ENCODE data around the gene MITD1. TPM values are rescaled to one million over a fixed set of nuclear protein-coding genes. Genes with fewer than 3 reads are reported as not detected.

The MITD1 gene
- total RNA-seq (2021; ENCODE audit: unreplicated experiment) (36.0 TPM), Bru-seq, nascent RNA (percentile 87 among the genes with signal in this experiment), BruChase-seq, experiment 1, labeled RNA remaining after a 2-hour chase (percentile 93 among the genes with signal in this experiment), BruChase-seq, experiment 2, labeled RNA remaining after a 6-hour chase (percentile 85 among the genes with signal in this experiment)
- polyA plus RNA-seq (2012; ENCODE audit: insufficient read length) = 27.3 TPM
- long read RNA-seq, transcript MITD1-208 (2 exons, 714 nt) = minor isoform, 5 of 44 reads
- long read RNA-seq, transcript MITD1-201 (7 exons, 939 nt) = major isoform, 12 of 44 reads
- long read RNA-seq, partial matches to known transcripts = 19 of 44 reads
- long read RNA-seq, other reads (novel, unspliced or antisense) = 5 of 44 reads

DNA sequence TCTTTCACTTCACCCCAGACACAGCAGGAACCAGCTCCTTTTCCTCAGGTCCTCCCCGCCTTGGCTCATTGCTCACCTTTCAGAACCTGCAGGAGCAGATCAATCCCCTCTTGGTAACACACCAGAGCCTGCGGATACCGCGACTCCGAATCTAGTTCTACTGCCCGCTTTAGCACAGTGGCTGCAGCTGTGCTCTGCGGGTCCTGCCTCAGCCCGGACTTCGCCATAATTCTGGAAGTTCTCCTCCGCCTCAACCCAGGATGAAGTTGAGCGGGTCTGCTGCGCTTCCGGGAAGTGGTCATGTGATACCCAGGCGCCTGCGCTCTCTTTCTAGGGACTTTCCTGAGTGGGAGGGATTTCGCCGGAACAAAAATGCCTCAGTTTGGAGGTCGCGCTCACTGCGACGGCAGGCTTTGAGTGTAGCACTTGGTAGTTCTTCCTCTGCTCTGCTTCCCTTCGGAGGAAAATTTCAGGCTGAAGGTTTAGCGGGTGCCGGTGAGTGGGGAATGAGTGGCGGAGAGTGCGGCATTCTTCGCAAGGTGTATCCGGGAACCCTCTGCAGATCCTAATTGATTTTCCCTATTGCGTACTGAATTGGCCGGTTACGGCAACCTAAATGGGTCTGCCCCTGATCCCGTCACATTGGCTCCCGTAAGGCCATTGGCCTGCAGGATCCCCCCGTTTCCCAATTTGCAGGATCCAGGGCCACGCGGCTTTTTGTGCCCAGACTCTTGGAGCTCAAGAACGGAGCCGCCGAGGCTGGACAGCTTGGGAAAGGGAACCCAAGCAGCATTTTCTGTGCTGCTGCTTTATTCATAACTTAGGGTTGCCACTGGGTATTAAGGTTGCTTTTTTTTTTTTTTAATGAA lies at the start of gene MITD1, which contains the start of gene MRPL30:
Gene MITD1, minus strand, starts transcription at position 304 of the 869 bp plus-strand sequence. Its CDS starts 77 bp downstream, at position 227.
Gene MRPL30, plus strand, starts transcription at position 430 of the 869 bp plus-strand sequence. CDS start 5,020 bp downstream, outside the sequence.
- TSS peak; percentile 86 for BruUV-seq (replicated peaks)
- H3K4me1 ChIP-seq (ENCODE audit: control insufficient read depth, insufficient read depth, low read length) = peaks cover 12% of the 10 kb centered on the region
- no peaks in the 10 kb centered on the region for H3K9me3 ChIP-seq (ENCODE audit: control insufficient read depth, insufficient read depth, low read depth, low read length)
- ChIA-PET CTCF (interaction anchor here (0.7 kb wide), 1 partner anchor 41 kb away, joined by 7 read pairs; no protein-coding TSS in a partner anchor), POLR2A (interaction anchor here (0.7 to 1.0 kb wide), 3 partner anchors 95 to 266 kb away, joined by 4 to 10 read pairs (median 10); partner anchors contain the start of gene EIF5B)
- peak within 1 kb of the TSS; percentile 88 for H3K27ac ChIP-seq (ENCODE audit: low read length)
- H3K36me3 ChIP-seq (ENCODE audit: control insufficient read depth, insufficient read depth, low read length) = peaks cover 4% of the 10 kb centered on the region; the same call in 1 of the 2 replicates
- ATAC-seq (peak; percentile 98), DNase-seq (ENCODE audit: low read depth, low spot score) (peak; percentile 94)
- H3K27me3 ChIP-seq (ENCODE audit: control insufficient read depth, insufficient read depth, low read length) = no peaks in the 10 kb centered on the region
- H3K4me3 ChIP-seq (ENCODE audit: low read depth in 2 of 2, low read length in 2 of 2) = peak within 1 kb of the TSS; percentile 68 to 99
- intact Hi-C loops (cut with micrococcal nuclease; ENCODE audit: unreplicated experiment) (loop anchor here (5.0 kb wide), 1 partner anchor 156 kb away; the partner anchor contains the start of genes EIF5B and TXNDC9), in situ Hi-C loops (cut with HindIII; ENCODE audit: low pct_unique_long_range_greater_than_20kb, low sequenced_read_pairs) (no loop called here)
- TF ChIP-seq SIN3A (IDR thresholded peaks at IDR 0.05; ENCODE audit: borderline replicate concordance, insufficient read depth, low read depth, low read length) (peak; percentile 93), POLR2AphosphoS5 (IDR thresholded peaks at IDR 0.05; ENCODE audit: low read depth, low read length) (peak; percentile 90), TCF7L2 (IDR thresholded peaks at IDR 0.05; ENCODE audit: low read depth, low read length) (peak; percentile 57; the same call in 1 of the 2 replicates)
- TF ChIP-seq, protein P1, sequence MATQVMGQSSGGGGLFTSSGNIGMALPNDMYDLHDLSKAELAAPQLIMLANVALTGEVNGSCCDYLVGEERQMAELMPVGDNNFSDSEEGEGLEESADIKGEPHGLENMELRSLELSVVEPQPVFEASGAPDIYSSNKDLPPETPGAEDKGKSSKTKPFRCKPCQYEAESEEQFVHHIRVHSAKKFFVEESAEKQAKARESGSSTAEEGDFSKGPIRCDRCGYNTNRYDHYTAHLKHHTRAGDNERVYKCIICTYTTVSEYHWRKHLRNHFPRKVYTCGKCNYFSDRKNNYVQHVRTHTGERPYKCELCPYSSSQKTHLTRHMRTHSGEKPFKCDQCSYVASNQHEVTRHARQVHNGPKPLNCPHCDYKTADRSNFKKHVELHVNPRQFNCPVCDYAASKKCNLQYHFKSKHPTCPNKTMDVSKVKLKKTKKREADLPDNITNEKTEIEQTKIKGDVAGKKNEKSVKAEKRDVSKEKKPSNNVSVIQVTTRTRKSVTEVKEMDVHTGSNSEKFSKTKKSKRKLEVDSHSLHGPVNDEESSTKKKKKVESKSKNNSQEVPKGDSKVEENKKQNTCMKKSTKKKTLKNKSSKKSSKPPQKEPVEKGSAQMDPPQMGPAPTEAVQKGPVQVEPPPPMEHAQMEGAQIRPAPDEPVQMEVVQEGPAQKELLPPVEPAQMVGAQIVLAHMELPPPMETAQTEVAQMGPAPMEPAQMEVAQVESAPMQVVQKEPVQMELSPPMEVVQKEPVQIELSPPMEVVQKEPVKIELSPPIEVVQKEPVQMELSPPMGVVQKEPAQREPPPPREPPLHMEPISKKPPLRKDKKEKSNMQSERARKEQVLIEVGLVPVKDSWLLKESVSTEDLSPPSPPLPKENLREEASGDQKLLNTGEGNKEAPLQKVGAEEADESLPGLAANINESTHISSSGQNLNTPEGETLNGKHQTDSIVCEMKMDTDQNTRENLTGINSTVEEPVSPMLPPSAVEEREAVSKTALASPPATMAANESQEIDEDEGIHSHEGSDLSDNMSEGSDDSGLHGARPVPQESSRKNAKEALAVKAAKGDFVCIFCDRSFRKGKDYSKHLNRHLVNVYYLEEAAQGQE (IDR thresholded peaks at IDR 0.05; ENCODE audit: insufficient read depth in 1 of 2, low read depth in 2 of 2, low read length in 1 of 2) = no peak
- TF ChIP-seq, protein P2, sequence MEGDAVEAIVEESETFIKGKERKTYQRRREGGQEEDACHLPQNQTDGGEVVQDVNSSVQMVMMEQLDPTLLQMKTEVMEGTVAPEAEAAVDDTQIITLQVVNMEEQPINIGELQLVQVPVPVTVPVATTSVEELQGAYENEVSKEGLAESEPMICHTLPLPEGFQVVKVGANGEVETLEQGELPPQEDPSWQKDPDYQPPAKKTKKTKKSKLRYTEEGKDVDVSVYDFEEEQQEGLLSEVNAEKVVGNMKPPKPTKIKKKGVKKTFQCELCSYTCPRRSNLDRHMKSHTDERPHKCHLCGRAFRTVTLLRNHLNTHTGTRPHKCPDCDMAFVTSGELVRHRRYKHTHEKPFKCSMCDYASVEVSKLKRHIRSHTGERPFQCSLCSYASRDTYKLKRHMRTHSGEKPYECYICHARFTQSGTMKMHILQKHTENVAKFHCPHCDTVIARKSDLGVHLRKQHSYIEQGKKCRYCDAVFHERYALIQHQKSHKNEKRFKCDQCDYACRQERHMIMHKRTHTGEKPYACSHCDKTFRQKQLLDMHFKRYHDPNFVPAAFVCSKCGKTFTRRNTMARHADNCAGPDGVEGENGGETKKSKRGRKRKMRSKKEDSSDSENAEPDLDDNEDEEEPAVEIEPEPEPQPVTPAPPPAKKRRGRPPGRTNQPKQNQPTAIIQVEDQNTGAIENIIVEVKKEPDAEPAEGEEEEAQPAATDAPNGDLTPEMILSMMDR (IDR thresholded peaks at IDR 0.05) = no peak

DNA sequence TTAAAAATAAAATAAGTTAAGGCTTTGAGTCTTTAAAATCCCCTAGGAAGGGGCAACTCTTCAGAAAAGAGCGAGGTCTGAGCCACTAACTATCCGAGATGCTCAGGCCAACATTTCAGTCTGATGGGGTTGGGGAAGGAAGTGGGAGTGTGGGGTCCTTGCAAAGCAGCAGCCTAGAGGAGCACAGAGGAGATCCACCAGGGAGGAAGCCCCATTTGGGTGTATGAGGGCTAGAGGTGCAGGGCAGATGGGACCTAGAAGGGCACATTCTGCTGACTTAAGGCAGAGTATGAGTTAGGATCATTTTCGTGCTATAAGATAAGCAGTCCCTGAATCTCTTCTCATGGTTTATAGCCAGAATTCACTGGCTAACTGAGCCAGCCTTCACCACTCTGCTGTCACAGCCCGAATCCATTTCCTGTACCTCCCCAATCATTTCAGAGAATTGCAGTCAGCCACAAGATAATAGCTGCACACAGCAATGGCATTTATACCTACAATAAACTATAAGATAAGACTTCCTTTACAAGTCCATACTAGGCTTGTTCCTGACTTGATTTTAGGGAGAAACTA lies 37.2 kb upstream of the MITD1 start:
- ATAC-seq (no peak), DNase-seq (ENCODE audit: low read depth, low spot score) (no peak)
- ChIA-PET CTCF (no interaction called here), POLR2A (no interaction called here)
- Histone ChIP-seq H3K4me3 (ENCODE audit: low read depth in 2 of 2, low read length in 2 of 2) (no peak overlapping the region), H3K27ac (ENCODE audit: low read length) (no peak overlapping the region), H3K4me1 (ENCODE audit: control insufficient read depth, insufficient read depth, low read length) (no peaks in the 10 kb centered on the region), H3K9me3 (ENCODE audit: control insufficient read depth, insufficient read depth, low read depth, low read length) (no peaks in the 10 kb centered on the region), H3K27me3 (ENCODE audit: control insufficient read depth, insufficient read depth, low read length) (no peaks in the 10 kb centered on the region), H3K36me3 (ENCODE audit: control insufficient read depth, insufficient read depth, low read length) (no peaks in the 10 kb centered on the region)
- BruUV-seq (replicated peaks) = no TSS peak
- intact Hi-C loops (cut with micrococcal nuclease; ENCODE audit: unreplicated experiment) = no loop called here
- in situ Hi-C loops (cut with HindIII; ENCODE audit: low pct_unique_long_range_greater_than_20kb, low sequenced_read_pairs) = no loop called here
- TF ChIP-seq, protein P2 (IDR thresholded peaks at IDR 0.05) = no peak
- TF ChIP-seq POLR2AphosphoS5 (IDR thresholded peaks at IDR 0.05; ENCODE audit: low read depth, low read length) (no peak), SIN3A (IDR thresholded peaks at IDR 0.05; ENCODE audit: borderline replicate concordance, insufficient read depth, low read depth, low read length) (no peak), TCF7L2 (IDR thresholded peaks at IDR 0.05; ENCODE audit: low read depth, low read length) (no peak)
- TF ChIP-seq, protein P1 (IDR thresholded peaks at IDR 0.05; ENCODE audit: insufficient read depth in 1 of 2, low read depth in 2 of 2, low read length in 1 of 2) = no peak

All from Panc1 (cell line).